Neutrophil (primary cell): ENCODE data around the gene KRTAP5-1.

Source experiments
- H3K27ac ChIP-seq: fragments of 200-600 bp; sonication (generic); 2 replicates; pipeline ENCODE4 v1.5.1; 2016; ENCODE audit warnings: mild to moderate bottlenecking, moderate library complexity
- H3K27me3 ChIP-seq: fragments of 200-600 bp; sonication (generic); 2 replicates; pipeline ENCODE4 v1.6.0; 2016; ENCODE audit warnings: mild to moderate bottlenecking
- H3K36me3 ChIP-seq: fragments of 200-600 bp; sonication (generic); 2 replicates; pipeline ENCODE4 v1.5.1; 2017
- H3K4me1 ChIP-seq, 2 experiments: fragments of 200-600 bp in 1 of 2; sonication (generic) in 1 of 2; 1 replicate in 1 of 2; 2 replicates in 1 of 2; pipeline versions ENCODE4 v1.5.1 to v1.6.1; 2013 to 2016; ENCODE audit warnings: low read depth in 1 of 2, low read length in 1 of 2, mild to moderate bottlenecking in 1 of 2, moderate library complexity in 1 of 2; ENCODE audit not compliant: control insufficient read depth in 1 of 2, insufficient read depth in 1 of 2
- H3K4me3 ChIP-seq, 2 experiments: fragments of 200-600 bp in 1 of 2; sonication (generic) in 1 of 2; 1 replicate in 1 of 2; 2 replicates in 1 of 2; pipeline ENCODE4 v1.5.1; 2013 to 2016; ENCODE audit warnings: low read depth in 1 of 2, low read length in 1 of 2, mild to moderate bottlenecking in 1 of 2, moderate library complexity in 1 of 2
- H3K9me3 ChIP-seq: fragments of 200-600 bp; sonication (generic); 2 replicates; pipeline ENCODE4 v1.5.1; 2016
- CTCF ChIP-seq: fragments of 200-600 bp; sonication (generic); IDR thresholded peaks from 2 replicates; pipeline ENCODE4 v1.5.1; 2016; ENCODE audit warnings: antibody characterized with exemption

The KRTAP5-1 gene

DNA sequence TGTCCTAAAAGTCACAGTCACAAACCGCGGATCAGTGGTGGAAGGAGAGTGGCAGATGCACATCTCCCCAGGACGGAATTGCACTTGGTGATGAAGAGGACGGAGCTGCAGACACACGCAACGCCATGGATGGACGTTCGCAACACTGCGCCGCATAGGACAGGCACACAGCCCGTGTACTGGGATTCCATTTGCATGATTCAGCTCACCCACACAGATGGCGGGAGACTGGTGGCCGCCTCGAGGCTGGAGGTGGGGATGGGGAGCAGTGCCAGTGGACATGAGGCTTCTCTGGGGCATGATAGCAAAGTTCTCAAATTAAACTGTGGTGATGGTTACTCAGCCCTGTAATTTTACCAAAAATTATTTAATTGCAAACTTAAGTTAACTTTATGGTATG is 50.4 kb downstream of the KRTAP5-1 start:
- no peaks in the 10 kb centered on the region for H3K9me3 ChIP-seq
- H3K27ac ChIP-seq: no peak overlapping the region
- peaks cover 22% of the 10 kb centered on the region for H3K27me3 ChIP-seq
- H3K4me1 ChIP-seq: no peaks in the 10 kb centered on the region
- H3K36me3 ChIP-seq: peaks cover 42% of the 10 kb centered on the region
- no peak overlapping the region for H3K4me3 ChIP-seq
- TF ChIP-seq CTCF: no peak
